Neuronal stem cell (in vitro differentiated cells): ENCODE data around the gene KCNC2.

Source experiments
- DNase-seq: peaks from one replicate; pipeline ENCODE4 v3.0.0-alpha.2; 2013; ENCODE audit warnings: low spot score
- H2AFZ ChIP-seq: one replicate; pipeline ENCODE4 v1.6.1; 2013; ENCODE audit warnings: mild to moderate bottlenecking, low read length, inconsistent platforms
- H2AK5ac ChIP-seq: 2 replicates; pipeline ENCODE4 v1.6.1; 2013; ENCODE audit warnings: low read depth, mild to moderate bottlenecking, inconsistent platforms, low read length, moderate library complexity, mixed read lengths
- H2BK120ac ChIP-seq: 2 replicates; pipeline ENCODE4 v1.6.1; 2013; ENCODE audit warnings: low read depth, mild to moderate bottlenecking, inconsistent platforms, low read length, moderate library complexity, mixed read lengths
- H2BK12ac ChIP-seq: one replicate; pipeline ENCODE4 v1.6.1; 2013; ENCODE audit warnings: low read length, inconsistent platforms
- H2BK15ac ChIP-seq: 2 replicates; pipeline ENCODE4 v1.6.1; 2013; ENCODE audit warnings: mild to moderate bottlenecking, low read length, inconsistent platforms, mixed read lengths
- H2BK5ac ChIP-seq: one replicate; pipeline ENCODE4 v1.6.1; 2013; ENCODE audit warnings: inconsistent platforms, mild to moderate bottlenecking, low read length, moderate library complexity
- H3K14ac ChIP-seq: one replicate; pipeline ENCODE4 v1.6.1; 2013; ENCODE audit warnings: low read length, inconsistent platforms
- H3K18ac ChIP-seq: 2 replicates; pipeline ENCODE4 v1.6.1; 2013; ENCODE audit warnings: low read length, inconsistent platforms
- H3K23ac ChIP-seq: 2 replicates; pipeline ENCODE4 v1.6.1; 2013; ENCODE audit warnings: low read depth, mild to moderate bottlenecking, mixed read lengths, low read length, inconsistent platforms; ENCODE audit not compliant: poor library complexity
- H3K27ac ChIP-seq: replicated peaks from 3 replicates; pipeline ENCODE4 v1.5.1; 2013; ENCODE audit warnings: low read length, inconsistent platforms
- H3K27me3 ChIP-seq, 3 experiments: 2 replicates each; pipeline ENCODE4 v1.6.1; 2013; ENCODE audit warnings: low read length in 3 of 3, mild to moderate bottlenecking in 2 of 3, inconsistent platforms in 1 of 3, low read depth in 1 of 3, mixed read lengths in 1 of 3, moderate library complexity in 1 of 3; ENCODE audit not compliant: control insufficient read depth in 3 of 3, insufficient read depth in 3 of 3
- H3K36me3 ChIP-seq, 2 donors: replicated peaks in 1 of 2; 2 replicates each; pipeline ENCODE4 v1.6.1; 2013; ENCODE audit warnings: low read length in 2 of 2; ENCODE audit not compliant: control insufficient read depth in 2 of 2, insufficient read depth in 2 of 2
- H3K4ac ChIP-seq: 2 replicates; pipeline ENCODE4 v1.6.1; 2013; ENCODE audit warnings: inconsistent platforms, mild to moderate bottlenecking, low read length, moderate library complexity
- H3K4me1 ChIP-seq, 2 donors: 1 replicate in 1 of 2; 2 replicates in 1 of 2; pipeline ENCODE4 v1.6.1; 2013; ENCODE audit warnings: low read length in 2 of 2, low read depth in 1 of 2; ENCODE audit not compliant: control insufficient read depth in 2 of 2, insufficient read depth in 1 of 2
- H3K4me2 ChIP-seq: one replicate; pipeline ENCODE4 v1.6.1; 2013; ENCODE audit warnings: mild to moderate bottlenecking, low read length, inconsistent platforms; ENCODE audit not compliant: insufficient read depth, poor library complexity, severe bottlenecking
- H3K4me3 ChIP-seq, 2 donors: 2 replicates each; pipeline ENCODE4 v1.5.1; 2013; ENCODE audit warnings: low read length in 2 of 2, mild to moderate bottlenecking in 2 of 2, inconsistent platforms in 1 of 2, moderate library complexity in 1 of 2
- H3K79me1 ChIP-seq: one replicate; pipeline ENCODE4 v1.6.1; 2013; ENCODE audit warnings: low read depth, mild to moderate bottlenecking, inconsistent platforms, low read length, moderate library complexity
- H3K9ac ChIP-seq: one replicate; pipeline ENCODE4 v1.6.1; 2013; ENCODE audit warnings: mild to moderate bottlenecking, low read depth, low read length, inconsistent platforms; ENCODE audit not compliant: poor library complexity
- H3K9me3 ChIP-seq, 2 donors: replicated peaks in 1 of 2; 2 replicates each; pipeline versions ENCODE3 to v1.6.1; 2013; ENCODE audit warnings: low read length in 2 of 2, mild to moderate bottlenecking in 2 of 2, inconsistent platforms in 1 of 2, low read depth in 1 of 2, mixed read lengths in 1 of 2, moderate library complexity in 1 of 2; ENCODE audit not compliant: control insufficient read depth in 2 of 2, insufficient read depth in 1 of 2
- H4K8ac ChIP-seq: one replicate; pipeline ENCODE4 v1.6.1; 2013; ENCODE audit warnings: low read depth, mild to moderate bottlenecking, inconsistent platforms, low read length, moderate library complexity
- H4K91ac ChIP-seq: one replicate; pipeline ENCODE4 v1.6.1; 2013; ENCODE audit warnings: low read length, low read depth, mild to moderate bottlenecking, inconsistent platforms; ENCODE audit not compliant: poor library complexity
- WGBS, 2 donors: extraction: QIAGEN DNeasy Blood & Tissue Kit; methylation state at CpG; one replicate each; pipeline ENCODE4 v1.1.7; 2013; ENCODE audit warnings: missing lambda C conversion rate in 2 of 2, mixed read lengths in 1 of 2; ENCODE audit not compliant: insufficient read length in 2 of 2, insufficient replicate concordance in 1 of 2; ENCODE audit errors: extremely low coverage in 2 of 2; 5-methylcytosine and 5-hydroxymethylcytosine counted together

The KCNC2 gene

DNA sequence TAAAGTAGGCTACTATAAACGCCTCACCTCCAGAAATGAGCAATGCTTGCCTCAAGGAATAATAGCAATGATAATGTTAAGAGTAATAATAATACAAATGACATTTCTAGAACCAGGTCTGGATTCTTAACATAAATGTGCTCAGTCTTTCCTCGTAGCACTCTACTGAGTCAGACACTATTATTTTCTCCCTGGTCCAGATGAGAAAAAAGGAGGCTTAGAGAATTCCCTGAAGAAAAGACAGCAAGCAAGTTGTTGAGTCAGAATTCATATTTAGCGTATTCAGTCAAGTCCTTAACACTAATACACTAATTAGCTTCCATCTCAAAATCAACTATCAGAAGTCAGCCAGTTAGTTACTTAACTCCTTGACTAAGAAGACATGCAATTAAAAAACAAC, 13.2 kb downstream of the KCNC2 start:
- no peak for DNase-seq

DNA sequence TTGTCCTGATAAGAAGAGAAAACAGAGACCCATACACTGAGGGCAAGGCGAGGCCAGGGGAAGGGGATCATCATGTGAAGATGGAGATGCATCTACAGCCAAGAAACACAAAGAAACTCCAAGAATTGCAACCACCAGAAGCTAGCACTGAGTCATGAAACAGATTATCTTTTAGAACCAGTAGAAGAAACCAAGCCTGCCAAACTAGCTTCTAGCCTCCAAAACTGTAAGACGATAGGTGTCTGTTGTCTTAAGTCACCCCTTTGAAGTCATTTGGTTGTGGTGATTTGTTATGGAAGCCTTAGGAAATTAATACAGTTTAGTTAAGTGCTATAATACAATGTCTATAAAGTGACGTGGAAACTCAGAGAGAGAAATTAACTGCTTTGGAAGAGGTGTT, 15.4 kb downstream of the KCNC2 start:
- Histone ChIP-seq H3K23ac (no peak overlapping the region), H3K27ac (no peak overlapping the region), H2AK5ac (no peak overlapping the region), H2BK120ac (no peak overlapping the region), H3K9me3 (no peaks in the 10 kb centered on the region), H3K4me1 (no peaks in the 10 kb centered on the region), H3K79me1 (no peaks in the 10 kb centered on the region), H4K8ac (no peak overlapping the region), H3K18ac (no peak overlapping the region), H3K36me3 (no peaks in the 10 kb centered on the region), H3K4ac (no peak overlapping the region), H3K9ac (no peak overlapping the region), H3K27me3 (no peaks in the 10 kb centered on the region), H2BK15ac (no peak overlapping the region), H4K91ac (no peak overlapping the region), H2AFZ (no peak overlapping the region), H3K4me3 (no peak overlapping the region), H3K14ac (no peak overlapping the region), H2BK5ac (no peak overlapping the region), H2BK12ac (no peak overlapping the region), H3K4me2 (no peak overlapping the region)
- DNase-seq: no peak
- no CpG with 5 or more reads among the region's 3 CpGs for WGBS, 2 donors

More for the DNA sequence above, 13.2 kb downstream of the KCNC2 start:
- Histone ChIP-seq H3K18ac (no peak overlapping the region), H2BK120ac (no peak overlapping the region), H3K4me3 (no peak overlapping the region), H3K4ac (no peak overlapping the region), H4K8ac (no peak overlapping the region), H3K23ac (no peak overlapping the region), H3K36me3 (no peaks in the 10 kb centered on the region), H2AFZ (no peak overlapping the region), H3K4me2 (no peak overlapping the region), H2BK12ac (no peak overlapping the region), H3K4me1 (peaks cover 0 to 8% of the 10 kb centered on the region in 2 donors), H4K91ac (no peak overlapping the region), H2AK5ac (no peak overlapping the region), H2BK15ac (no peak overlapping the region), H3K9ac (no peak overlapping the region), H3K79me1 (no peaks in the 10 kb centered on the region), H3K27me3 (no peaks in the 10 kb centered on the region), H3K9me3 (no peaks in the 10 kb centered on the region), H3K27ac (no peak overlapping the region), H3K14ac (no peak overlapping the region), H2BK5ac (no peak overlapping the region)
- WGBS, 2 donors: no CpG with 5 or more reads among the region's 3 CpGs

DNA sequence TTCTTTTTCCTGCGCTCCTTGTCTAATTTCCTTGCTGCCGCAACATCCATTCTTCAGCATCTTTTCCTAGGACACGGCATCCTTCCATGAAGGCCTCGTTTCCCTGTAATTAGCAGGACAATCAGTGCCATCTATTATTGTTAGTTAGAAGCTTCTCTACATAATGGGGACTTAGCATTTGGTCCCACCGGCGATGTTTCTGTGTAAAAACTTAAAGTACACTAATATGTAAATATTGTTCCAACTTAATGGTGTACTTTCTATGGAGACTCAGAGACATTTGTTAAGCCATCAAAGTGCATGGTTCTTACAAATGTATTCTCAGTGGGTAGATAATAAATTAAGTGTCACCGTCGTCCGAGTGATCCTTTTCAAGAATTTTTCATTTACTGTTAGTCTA, 17.4 kb downstream of the KCNC2 start:
- H2BK120ac ChIP-seq: no peak overlapping the region

DNA sequence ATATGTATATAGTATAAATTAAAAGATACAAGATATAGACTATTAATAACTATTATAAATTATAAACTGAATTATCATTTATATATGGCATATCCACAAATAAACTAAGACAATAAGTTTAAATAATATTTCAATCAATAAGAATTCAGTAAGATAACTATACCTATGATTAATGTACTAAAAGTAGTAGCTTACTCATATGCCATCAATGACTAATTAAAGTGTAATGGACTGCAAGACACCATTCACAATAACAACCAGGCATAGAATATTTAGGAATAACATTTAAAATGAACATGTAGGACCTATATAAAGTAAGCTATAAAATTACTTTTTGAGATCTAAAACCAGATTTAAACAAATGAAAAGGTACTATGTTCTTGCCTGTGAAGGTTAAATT, 18.8 kb downstream of the KCNC2 start:
- H4K91ac ChIP-seq: no peak overlapping the region
- H3K14ac ChIP-seq: no peak overlapping the region
- H4K8ac ChIP-seq: no peak overlapping the region
- no peaks in the 10 kb centered on the region for H3K36me3 ChIP-seq
- no peak overlapping the region for H3K4ac ChIP-seq
- H3K4me3 ChIP-seq: no peak overlapping the region
- no peaks in the 10 kb centered on the region for H3K4me1 ChIP-seq
- no peak overlapping the region for H2BK120ac ChIP-seq
- no peaks in the 10 kb centered on the region for H3K27me3 ChIP-seq
- no peak overlapping the region for H2BK12ac ChIP-seq
- H2BK15ac ChIP-seq: no peak overlapping the region
- H3K79me1 ChIP-seq: no peaks in the 10 kb centered on the region
- H3K27ac ChIP-seq: no peak overlapping the region
- H3K23ac ChIP-seq: no peak overlapping the region
- H3K18ac ChIP-seq: no peak overlapping the region
- no peak overlapping the region for H3K9ac ChIP-seq
- no peaks in the 10 kb centered on the region for H3K9me3 ChIP-seq
- no peak for DNase-seq
- no peak overlapping the region for H2AFZ ChIP-seq
- no peak overlapping the region for H2BK5ac ChIP-seq
- no peak overlapping the region for H2AK5ac ChIP-seq
- H3K4me2 ChIP-seq: no peak overlapping the region

More for the DNA sequence above, 17.4 kb downstream of the KCNC2 start:
- no peak overlapping the region for H2AFZ ChIP-seq
- H3K14ac ChIP-seq: no peak overlapping the region
- no peak overlapping the region for H2BK15ac ChIP-seq
- no peak overlapping the region for H2BK12ac ChIP-seq
- no peaks in the 10 kb centered on the region for H3K27me3 ChIP-seq
- WGBS, 2 donors: no CpG with 5 or more reads among the region's 9 CpGs
- H3K4me1 ChIP-seq: no peaks in the 10 kb centered on the region
- H4K8ac ChIP-seq: no peak overlapping the region
- no peak overlapping the region for H3K4me3 ChIP-seq
- H4K91ac ChIP-seq: no peak overlapping the region
- H3K23ac ChIP-seq: no peak overlapping the region
- no peak overlapping the region for H3K27ac ChIP-seq
- H3K79me1 ChIP-seq: no peaks in the 10 kb centered on the region
- no peak overlapping the region for H3K18ac ChIP-seq
- H2BK5ac ChIP-seq: no peak overlapping the region
- no peaks in the 10 kb centered on the region for H3K9me3 ChIP-seq
- H3K4me2 ChIP-seq: no peak overlapping the region
- H3K9ac ChIP-seq: no peak overlapping the region
- DNase-seq: no peak
- no peaks in the 10 kb centered on the region for H3K36me3 ChIP-seq
- H2AK5ac ChIP-seq: no peak overlapping the region
- H3K4ac ChIP-seq: no peak overlapping the region
